Hematopoietic multipotent progenitor cell (in vitro differentiated cells): Measurements from ENCODE around the gene RRAS. TPM values are rescaled to one million over a fixed set of nuclear protein-coding genes. Genes with fewer than 3 reads are reported as not detected.

Experiments used
- DNase-seq, 3 donors: peaks; one replicate each; pipeline ENCODE4 v3.0.0-alpha.2; 2011 to 2015; ENCODE audit warnings: low read depth in 2 of 3, low spot score in 2 of 3
- total RNA-seq: library from RNA; depleted of rRNA; stranded (reverse); fragments of >200 nt; gene quantifications from one replicate; pipeline ENCODE4 v1.2.3, GENCODE V29; 2012

Gene RRAS
- total RNA-seq, 1 donor: 7.5 TPM

GRCh38 chr19:49677901-49678674, 38.1 kb upstream of the RRAS start:
- DNase-seq: peak in 2 of 3 donors; percentile 78 to 90

- DNase-seq: no peak
Observed at GRCh38 chr19:49677231-49677900, 37.4 kb upstream of the RRAS start, which contains the start of gene PRMT1. PRMT1 (plus strand) TSS chr19:49677271; CDS start chr19:49677281, 10 bp downstream.

GRCh38 chr19:49676784-49677230, 36.9 kb upstream of the RRAS start:
- peak; percentile 95 to 100 (median 100) for DNase-seq

DNA sequence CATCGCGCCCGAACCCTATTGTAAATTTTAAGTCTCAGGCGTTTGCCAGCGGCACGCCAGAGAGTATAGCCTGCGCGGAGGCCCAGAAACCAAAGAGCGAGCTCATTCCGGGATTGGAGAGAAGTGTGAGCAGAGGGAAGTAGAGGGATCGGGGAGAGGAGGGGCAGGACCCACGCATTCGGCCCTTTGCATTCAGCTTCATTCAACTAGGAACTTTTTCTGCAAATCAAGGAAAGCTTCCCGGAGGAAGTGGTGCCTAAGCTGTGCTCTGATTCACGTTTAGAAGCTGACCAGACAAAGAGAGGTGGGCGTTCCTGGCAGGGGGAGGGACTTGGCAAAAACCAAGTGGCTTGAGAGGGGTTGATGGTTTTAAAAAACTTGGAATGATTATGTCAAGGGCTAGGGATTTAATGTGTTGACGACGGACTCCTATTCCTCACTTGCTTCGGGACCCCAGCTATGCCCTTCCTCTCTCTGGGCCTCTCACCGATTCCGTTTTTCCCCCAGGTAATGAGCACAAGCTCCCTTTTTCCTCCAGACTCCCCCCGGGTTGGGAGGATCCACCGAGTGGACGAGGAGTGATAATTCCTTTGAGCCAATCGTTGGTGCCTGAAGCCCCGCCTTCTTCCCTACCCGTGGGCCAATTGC, 36.3 kb upstream of the RRAS start:
- DNase-seq: no peak

- peak in 2 of 3 donors; percentile 78 to 79 for DNase-seq
Observed at GRCh38 chr19:49672131-49672919, 32.4 kb upstream of the RRAS start.

DNA sequence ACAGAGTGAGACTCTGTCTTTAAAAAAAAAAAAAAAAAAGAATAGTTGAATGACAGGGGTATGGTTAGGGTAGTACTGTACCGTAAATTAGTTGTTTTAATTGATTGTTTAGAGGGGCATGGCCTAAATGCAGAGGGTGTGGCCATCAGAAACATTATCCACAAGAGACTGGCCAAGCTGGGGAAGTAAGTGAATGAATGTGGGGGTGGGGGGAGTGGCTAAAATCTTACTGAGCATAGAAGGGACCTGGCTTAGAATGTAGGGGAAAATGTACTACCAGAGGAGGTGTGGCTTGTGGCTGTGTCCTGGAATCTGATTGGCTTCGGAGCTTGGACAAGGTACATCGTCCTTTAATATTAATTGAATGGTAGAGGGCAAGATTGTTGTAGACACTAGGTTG, 29.6 kb upstream of the RRAS start:
- DNase-seq: no peak

DNA sequence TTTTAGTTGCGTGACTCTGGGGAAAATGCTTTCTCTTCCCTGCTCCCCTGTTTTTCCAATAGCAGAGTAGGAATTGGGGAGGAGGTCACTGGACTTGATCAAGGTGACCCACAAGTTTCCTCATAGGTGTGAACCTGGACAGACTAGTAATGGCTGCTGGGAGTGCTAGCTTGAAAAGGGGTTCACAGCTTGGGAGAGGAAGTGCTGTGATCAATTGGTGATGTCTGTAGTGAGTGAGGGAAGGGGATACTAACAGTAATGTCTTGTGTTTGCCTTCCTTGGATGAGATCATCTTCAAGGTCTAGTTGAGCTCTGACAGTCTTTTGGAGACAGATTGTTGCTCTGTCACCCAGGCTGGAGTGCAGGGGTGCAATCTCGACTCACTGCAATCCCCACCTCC, 27.5 kb upstream of the RRAS start:
- no peak for DNase-seq

GRCh38 chr19:49666120-49666444, 26.1 kb upstream of the RRAS start:
- DNase-seq: no peak

- peak; percentile 97 to 98 (median 98) for DNase-seq
Observed at GRCh38 chr19:49665351-49666119, 25.6 kb upstream of the RRAS start, which contains the start of the genes BCL2L12 and IRF3. BCL2L12 (plus strand) TSS chr19:49665933; CDS start chr19:49666693, 760 bp downstream. IRF3 (minus strand) TSS chr19:49665857; CDS start chr19:49664838, 1,019 bp downstream.

DNA sequence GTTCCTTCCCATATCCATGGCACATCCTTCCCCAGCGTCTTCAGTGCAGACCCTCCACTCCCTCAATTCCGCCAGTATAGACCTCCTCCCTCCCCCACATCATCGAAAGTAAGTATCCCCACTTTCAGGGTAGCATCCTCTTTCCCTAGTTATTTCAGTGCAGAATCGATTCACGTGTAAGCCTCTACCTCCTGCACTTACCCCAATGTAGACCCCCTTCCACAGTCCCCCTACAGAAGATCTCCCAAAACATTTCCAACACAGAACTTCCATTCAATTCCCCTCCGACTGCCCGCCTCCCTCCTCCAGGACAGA, 25.1 kb upstream of the RRAS start:
- no peak for DNase-seq

GRCh38 chr19:49664171-49665035, 24.5 kb upstream of the RRAS start:
- DNase-seq: peak in 2 of 3 donors; percentile 76 to 79

DNA sequence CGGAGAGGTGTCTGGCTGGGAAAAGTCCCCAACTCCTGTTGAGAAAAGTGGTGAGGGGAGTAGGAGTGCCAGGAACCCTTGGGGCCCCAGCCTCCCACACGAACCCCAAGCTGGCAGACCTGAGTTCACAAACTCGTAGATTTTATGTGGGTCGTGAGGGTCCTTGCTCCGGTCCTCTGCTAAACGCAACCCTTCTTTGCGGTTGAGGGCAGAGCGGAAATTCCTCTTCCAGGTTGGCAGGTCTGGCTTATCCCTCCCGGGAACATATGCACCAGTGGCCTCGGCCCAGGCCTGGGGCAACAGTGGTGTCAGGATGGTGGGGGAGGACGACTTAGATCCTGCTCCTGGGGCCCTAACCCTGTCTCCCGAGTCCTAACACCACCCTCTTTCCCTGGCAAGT, 23.3 kb upstream of the RRAS start:
- DNase-seq: no peak

DNA sequence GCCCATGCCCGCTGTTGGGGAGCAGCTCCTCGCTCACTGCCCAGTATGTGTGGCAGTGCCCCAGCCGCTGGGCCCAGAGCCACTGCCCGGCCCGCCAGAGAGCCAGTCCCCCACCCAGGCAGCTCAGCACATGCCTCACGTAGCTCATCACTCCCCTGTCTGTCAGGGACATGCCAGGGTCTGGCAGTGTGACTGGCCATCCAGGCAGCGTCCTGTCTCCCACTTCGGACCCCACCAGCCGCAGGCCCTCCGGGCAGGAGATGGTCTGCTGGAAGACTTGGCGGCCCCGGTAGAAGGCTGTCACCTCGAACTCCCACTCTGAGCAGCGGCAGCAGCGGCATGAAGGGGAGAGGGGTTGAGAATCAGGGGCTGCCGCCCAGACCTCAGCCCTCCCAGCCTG, 22.1 kb upstream of the RRAS start:
- DNase-seq: no peak

GRCh38 chr19:49660338-49660961, 20.5 kb upstream of the RRAS start:
- no peak for DNase-seq

- DNase-seq: no peak
Observed at GRCh38 chr19:49658566-49659442, 18.9 kb upstream of the RRAS start.

DNA sequence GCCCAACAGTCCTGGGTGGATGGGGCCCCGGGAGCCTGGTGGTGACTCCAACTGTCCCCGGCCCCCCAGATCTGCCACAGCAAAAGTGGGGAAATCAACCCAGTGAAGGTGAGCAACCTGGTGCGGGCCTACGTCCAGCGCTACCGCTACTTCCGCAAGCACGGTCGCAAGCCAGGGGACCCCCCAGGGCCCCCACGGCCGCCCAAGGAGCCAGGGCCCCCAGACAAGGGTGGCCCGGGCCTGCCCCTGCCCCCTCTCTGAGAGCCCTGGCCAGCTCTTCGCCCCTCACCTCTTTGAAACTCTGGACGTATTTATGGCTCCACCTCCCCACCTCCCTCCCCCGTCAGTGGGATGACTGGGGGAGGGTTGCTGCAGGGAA, 18.2 kb upstream of the RRAS start:
- no peak for DNase-seq

DNA sequence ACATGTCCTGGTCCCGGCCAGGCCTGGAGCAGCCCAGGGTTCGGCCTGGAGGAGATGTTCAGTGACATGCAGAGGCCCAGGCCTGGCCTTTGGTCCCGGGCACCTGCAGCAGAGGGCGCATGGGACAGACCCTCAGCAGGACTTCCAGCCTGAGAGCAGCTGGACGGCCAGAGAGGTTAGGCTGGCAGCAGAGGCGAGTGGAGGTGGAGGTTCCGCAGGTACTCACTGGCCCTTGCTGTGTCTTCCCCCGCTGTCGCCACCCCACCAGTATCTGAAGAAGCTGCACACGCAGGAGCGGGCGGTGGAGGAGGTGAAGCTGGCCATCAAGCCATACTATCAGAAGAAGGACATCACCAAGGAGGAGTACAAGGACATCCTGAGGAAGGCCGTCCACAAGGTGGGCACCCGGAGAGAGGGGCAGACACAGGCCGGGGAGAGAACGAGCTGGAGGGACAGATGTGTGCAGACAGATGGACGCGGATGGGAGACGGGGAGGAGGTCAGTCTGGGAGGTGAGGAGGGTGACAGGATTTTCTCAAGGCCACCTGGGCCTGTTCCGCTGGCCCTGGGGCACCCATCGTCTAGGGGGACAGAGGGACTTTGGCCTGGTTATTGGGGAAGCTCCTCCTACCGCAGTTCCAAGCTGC, 17.7 kb upstream of the RRAS start:
- no peak for DNase-seq
